Sigmoid colon (tissue), 4 donors: ENCODE results near the gene PCBP3.

ENCODE experiments used
- CTCF ChIP-seq, 4 experiments: fragments of 450-650 bp in 3 of 4; fragments of 200-600 bp in 1 of 4; IDR thresholded peaks; one replicate each; pipeline ENCODE4 v1.5.1; 2016 to 2019; ENCODE audit warnings: antibody characterized with exemption in 4 of 4, mild to moderate bottlenecking in 3 of 4, moderate library complexity in 2 of 4
- EP300 ChIP-seq, 4 donors: sonication (generic); formaldehyde crosslinking; IDR thresholded peaks; one replicate each; pipeline ENCODE4 v1.6.1; 2017; ENCODE audit warnings: antibody characterized with exemption in 4 of 4
- POLR2A ChIP-seq, 2 donors: fragments of 450-650 bp; IDR thresholded peaks; one replicate each; pipeline ENCODE4 v1.6.1; 2016; ENCODE audit warnings: antibody characterized with exemption in 2 of 2, mild to moderate bottlenecking in 2 of 2, moderate library complexity in 2 of 2
- POLR2AphosphoS5 ChIP-seq, 4 donors: sonication (generic); formaldehyde crosslinking; IDR thresholded peaks; one replicate each; pipeline ENCODE4 v1.6.1; 2017; ENCODE audit warnings: antibody characterized with exemption in 4 of 4

- TF ChIP-seq CTCF (IDR thresholded peaks at IDR 0.05): no peak
- no peak for TF ChIP-seq POLR2A (IDR thresholded peaks at IDR 0.05)
- TF ChIP-seq POLR2AphosphoS5 (IDR thresholded peaks at IDR 0.05): no peak
- no peak for TF ChIP-seq EP300 (IDR thresholded peaks at IDR 0.05)
Measured at GRCh38 chr21:45835301-45836267, 192.1 kb downstream of the PCBP3 start.
